ENCODE data around the gene ATG16L1.

ATG16L1 gene

DNA sequence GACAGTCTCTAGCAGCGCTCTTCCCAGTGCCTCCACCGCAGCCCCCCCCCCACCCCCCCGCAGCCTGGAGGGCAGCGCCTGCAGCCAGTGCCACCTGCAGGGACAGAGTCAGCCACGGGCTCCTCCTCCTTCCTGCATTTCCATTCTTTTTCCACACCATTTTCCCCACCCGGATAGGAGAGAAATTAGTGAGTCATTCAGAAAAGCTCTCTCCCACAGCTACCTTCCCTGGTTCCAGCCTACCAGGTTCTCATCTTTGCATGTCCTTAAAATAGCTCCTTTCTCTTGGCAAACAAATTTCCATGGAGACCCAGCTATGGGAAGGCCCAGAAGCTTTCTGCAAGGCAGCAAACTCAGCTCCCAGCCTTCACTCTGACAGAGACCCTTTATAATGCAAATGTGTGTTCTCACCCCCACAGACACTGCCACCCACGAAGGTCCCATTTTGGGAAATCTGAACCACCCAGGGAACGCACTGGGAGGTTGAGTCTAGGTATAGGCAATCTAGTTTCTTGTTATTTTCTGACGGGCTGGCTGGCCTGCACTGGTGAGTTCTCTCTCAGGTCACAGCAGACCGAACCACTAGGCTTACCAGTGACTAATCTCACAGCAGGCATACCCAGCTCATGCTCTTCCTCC, 41.8 kb upstream of the ATG16L1 start:
- TF ChIP-seq, protein P1, sequence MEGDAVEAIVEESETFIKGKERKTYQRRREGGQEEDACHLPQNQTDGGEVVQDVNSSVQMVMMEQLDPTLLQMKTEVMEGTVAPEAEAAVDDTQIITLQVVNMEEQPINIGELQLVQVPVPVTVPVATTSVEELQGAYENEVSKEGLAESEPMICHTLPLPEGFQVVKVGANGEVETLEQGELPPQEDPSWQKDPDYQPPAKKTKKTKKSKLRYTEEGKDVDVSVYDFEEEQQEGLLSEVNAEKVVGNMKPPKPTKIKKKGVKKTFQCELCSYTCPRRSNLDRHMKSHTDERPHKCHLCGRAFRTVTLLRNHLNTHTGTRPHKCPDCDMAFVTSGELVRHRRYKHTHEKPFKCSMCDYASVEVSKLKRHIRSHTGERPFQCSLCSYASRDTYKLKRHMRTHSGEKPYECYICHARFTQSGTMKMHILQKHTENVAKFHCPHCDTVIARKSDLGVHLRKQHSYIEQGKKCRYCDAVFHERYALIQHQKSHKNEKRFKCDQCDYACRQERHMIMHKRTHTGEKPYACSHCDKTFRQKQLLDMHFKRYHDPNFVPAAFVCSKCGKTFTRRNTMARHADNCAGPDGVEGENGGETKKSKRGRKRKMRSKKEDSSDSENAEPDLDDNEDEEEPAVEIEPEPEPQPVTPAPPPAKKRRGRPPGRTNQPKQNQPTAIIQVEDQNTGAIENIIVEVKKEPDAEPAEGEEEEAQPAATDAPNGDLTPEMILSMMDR (IDR thresholded peaks at IDR 0.05; ENCODE audit: extremely low read depth, insufficient read depth, missing control alignments): no peak
- in situ Hi-C loops (cut with MboI; ENCODE audit: low pct_unique_long_range_greater_than_20kb, low sequenced_read_pairs, unreplicated experiment): no loop called here
- DNase-seq (ENCODE audit: low spot score): peak; percentile 64

DNA sequence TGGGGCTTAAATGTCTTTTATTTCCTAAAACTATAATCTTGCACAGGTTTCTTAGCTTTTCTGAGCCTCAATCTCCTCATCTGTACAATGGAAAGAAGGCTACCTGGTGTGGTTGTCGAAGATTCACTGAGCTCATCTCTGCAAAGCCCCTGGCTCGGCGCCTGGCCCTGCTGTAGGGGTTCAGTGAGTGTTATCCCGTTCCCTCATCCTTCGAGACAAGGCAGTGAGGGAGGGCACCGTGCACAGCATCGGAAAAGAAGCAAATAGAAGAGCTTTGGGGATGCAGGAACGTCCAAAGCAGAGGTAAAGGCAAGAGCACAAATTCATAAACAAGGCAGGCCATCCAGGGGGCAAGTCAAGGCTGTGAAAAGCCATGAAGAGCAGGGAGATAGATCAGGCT, 41.2 kb upstream of the ATG16L1 start:
- TF ChIP-seq, protein P1 (IDR thresholded peaks at IDR 0.05; ENCODE audit: extremely low read depth, insufficient read depth, missing control alignments): no peak
- DNase-seq (ENCODE audit: low spot score): no peak
- in situ Hi-C loops (cut with MboI; ENCODE audit: low pct_unique_long_range_greater_than_20kb, low sequenced_read_pairs, unreplicated experiment): no loop called here

DNA sequence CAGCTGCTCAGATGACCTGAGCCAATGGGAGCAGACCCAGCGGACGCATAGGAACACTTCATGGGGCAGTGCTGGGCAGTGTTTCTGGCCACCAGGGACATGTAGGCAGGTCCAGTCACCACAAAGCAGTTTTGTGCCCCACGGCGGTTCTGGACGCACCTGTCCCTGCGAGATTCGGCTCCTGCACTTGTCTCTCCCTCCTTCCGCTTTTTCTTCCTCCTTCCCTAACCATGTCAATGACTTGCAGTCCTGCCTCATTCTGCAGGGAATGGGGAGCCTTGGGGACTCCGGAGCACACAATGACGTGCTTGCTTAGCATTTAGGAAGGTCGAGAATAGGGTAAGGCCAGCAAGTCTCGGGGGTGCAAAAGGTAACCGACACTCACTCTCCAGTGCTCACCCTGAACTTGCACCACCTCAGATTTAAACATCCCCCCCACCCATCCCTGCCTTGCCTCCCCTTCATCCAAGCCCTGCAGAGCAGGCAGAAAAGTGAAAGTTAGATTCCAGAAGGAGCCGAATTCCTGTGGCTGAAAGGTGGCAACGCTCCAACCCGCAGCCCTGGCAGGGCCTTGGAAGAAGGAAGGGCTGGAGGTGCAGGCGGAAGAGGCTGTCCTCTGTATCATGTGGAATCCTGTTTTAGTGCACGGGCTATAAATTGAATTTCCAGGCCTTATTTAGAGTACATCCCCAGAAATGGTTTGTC, 40.5 kb upstream of the ATG16L1 start:
- TF ChIP-seq, protein P1 (IDR thresholded peaks at IDR 0.05; ENCODE audit: extremely low read depth, insufficient read depth, missing control alignments): no peak
- in situ Hi-C loops (cut with MboI; ENCODE audit: low pct_unique_long_range_greater_than_20kb, low sequenced_read_pairs, unreplicated experiment): no loop called here
- DNase-seq (ENCODE audit: low spot score): no peak

DNA sequence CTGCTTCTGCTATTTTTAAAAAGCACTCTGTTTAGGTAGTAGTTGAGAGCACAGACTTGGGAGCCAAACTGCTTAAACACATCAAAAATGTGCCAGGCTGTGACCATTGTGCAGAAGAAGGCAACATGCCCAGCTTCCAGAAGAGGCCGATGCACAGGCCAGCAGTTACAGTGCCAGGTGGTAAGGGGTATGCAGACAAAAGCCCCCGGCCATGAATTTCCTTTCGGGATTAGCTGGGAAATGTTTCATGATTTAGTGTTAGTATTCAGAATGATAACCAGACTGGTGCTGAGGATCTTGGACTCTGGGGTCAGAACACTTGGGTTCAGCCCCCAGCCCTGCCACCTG, 40.0 kb upstream of the ATG16L1 start:
- no peak for DNase-seq (ENCODE audit: low spot score)
- in situ Hi-C loops (cut with MboI; ENCODE audit: low pct_unique_long_range_greater_than_20kb, low sequenced_read_pairs, unreplicated experiment): no loop called here
- TF ChIP-seq, protein P1 (IDR thresholded peaks at IDR 0.05; ENCODE audit: extremely low read depth, insufficient read depth, missing control alignments): no peak

DNA sequence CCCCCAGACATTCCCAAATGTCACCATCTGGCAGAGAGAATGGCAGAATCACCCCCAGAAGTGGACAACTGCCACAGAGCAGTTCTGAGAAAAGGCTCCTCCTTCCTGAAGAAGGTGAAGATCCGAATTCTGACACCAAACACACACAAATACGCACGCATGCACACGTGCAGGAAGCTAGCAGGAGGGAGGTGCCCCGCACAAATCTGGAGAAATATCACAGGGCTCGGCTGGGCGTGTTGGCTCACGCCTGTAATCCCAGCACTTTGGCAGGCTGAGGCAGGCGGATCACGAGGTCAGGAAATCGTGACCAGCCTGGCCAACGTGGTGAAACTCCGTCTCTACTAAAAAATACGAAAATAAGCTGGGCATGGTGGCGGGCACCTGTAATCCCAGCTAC, 38.5 kb upstream of the ATG16L1 start:
- DNase-seq (ENCODE audit: low spot score): no peak
- in situ Hi-C loops (cut with MboI; ENCODE audit: low pct_unique_long_range_greater_than_20kb, low sequenced_read_pairs, unreplicated experiment): no loop called here
- TF ChIP-seq, protein P1 (IDR thresholded peaks at IDR 0.05; ENCODE audit: extremely low read depth, insufficient read depth, missing control alignments): no peak

DNA sequence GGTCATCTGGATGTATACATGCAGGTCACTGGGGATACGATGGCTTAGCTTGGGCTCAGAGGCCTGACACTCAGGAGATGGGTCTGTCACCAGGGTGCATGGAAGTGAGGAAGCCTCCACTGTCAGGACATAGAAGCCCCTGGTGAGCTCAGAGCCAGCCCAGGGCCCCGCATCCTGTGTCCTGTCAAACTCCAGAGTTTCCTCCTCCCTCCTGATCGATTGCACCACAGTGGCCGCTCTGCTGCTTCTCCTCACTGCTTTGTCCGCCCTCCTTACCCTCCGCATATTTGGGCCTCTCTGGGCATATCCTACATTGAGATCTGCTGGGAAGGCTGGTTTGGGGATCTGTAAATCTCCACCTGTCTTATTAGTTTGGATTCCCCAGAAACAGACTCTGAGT, 37.5 kb upstream of the ATG16L1 start:
- in situ Hi-C loops (cut with MboI; ENCODE audit: low pct_unique_long_range_greater_than_20kb, low sequenced_read_pairs, unreplicated experiment): no loop called here
- no peak for DNase-seq (ENCODE audit: low spot score)
- TF ChIP-seq, protein P1 (IDR thresholded peaks at IDR 0.05; ENCODE audit: extremely low read depth, insufficient read depth, missing control alignments): no peak

All from GM13977 (cell line).